Mesothelial cell of epicardium (in vitro differentiated cells): Measurements from ENCODE around the gene NPTXR. TPM values are rescaled to one million over a fixed set of nuclear protein-coding genes. Genes with fewer than 3 reads are reported as not detected.

Experiments used
- DNase-seq, 2 experiments: peaks; one replicate each; pipeline ENCODE4 v3.0.0; 2021; ENCODE audit warnings: low spot score in 2 of 2; ENCODE audit not compliant: unreplicated experiment in 2 of 2
- H3K27ac Mint-ChIP-seq: 2 replicates; pipeline ENCODE4 v1.8.0; 2021; ENCODE audit warnings: mixed read lengths
- H3K27me3 Mint-ChIP-seq: 2 replicates; pipeline ENCODE4 v1.8.0; 2021; ENCODE audit warnings: low read depth, mixed read lengths
- H3K36me3 Mint-ChIP-seq: 2 replicates; pipeline ENCODE4 v1.8.0; 2021; ENCODE audit warnings: mixed read lengths
- H3K4me1 Mint-ChIP-seq: 2 replicates; pipeline ENCODE4 v1.8.0; 2021; ENCODE audit warnings: mixed read lengths
- H3K4me3 Mint-ChIP-seq: 2 replicates; pipeline ENCODE4 v1.8.0; 2021; ENCODE audit warnings: mild to moderate bottlenecking, moderate library complexity, mixed read lengths
- H3K9me3 Mint-ChIP-seq: 2 replicates; pipeline ENCODE4 v1.8.0; 2021; ENCODE audit warnings: mixed read lengths
- CTCF ChIP-seq: fragments of 200-600 bp; sonication (generic); IDR thresholded peaks from one replicate; pipeline ENCODE4 v1.5.0; 2021; ENCODE audit warnings: antibody characterized with exemption; ENCODE audit not compliant: unreplicated experiment
- total RNA-seq: library from RNA; stranded (reverse); gene quantifications from 3 replicates; pipeline ENCODE4 v1.2.1, GENCODE V29; 2021

NPTXR gene
- total RNA-seq, 1 donor from 2014 or later = 10.1 TPM

- peaks cover 28% of the 10 kb centered on the region for H3K4me1 Mint-ChIP-seq
- H3K36me3 Mint-ChIP-seq = no peaks in the 10 kb centered on the region
- no peak for TF ChIP-seq CTCF
- peaks cover 23% of the 10 kb centered on the region for H3K27me3 Mint-ChIP-seq
- no peak for DNase-seq
- H3K27ac Mint-ChIP-seq = no peak overlapping the region
- no peak overlapping the region for H3K4me3 Mint-ChIP-seq
- no peaks in the 10 kb centered on the region for H3K9me3 Mint-ChIP-seq
These were observed 30.8 kb upstream of the NPTXR start for GRCh38 chr22:38874529-38875222.

- Mint-ChIP-seq H3K27ac (peak overlapping the region; percentile 95), H3K36me3 (no peaks in the 10 kb centered on the region), H3K4me1 (peaks cover 31% of the 10 kb centered on the region), H3K9me3 (no peaks in the 10 kb centered on the region), H3K27me3 (peaks cover 20% of the 10 kb centered on the region), H3K4me3 (peak overlapping the region; percentile 93)
- no peak for DNase-seq
- TF ChIP-seq CTCF = no peak
These were observed 29.9 kb upstream of the NPTXR start for GRCh38 chr22:38873469-38874411.

GRCh38 chr22:38872831-38873248 lies 29.0 kb upstream of the NPTXR start:
- H3K4me1 Mint-ChIP-seq = peaks cover 33% of the 10 kb centered on the region
- peak overlapping the region; percentile 95 for H3K27ac Mint-ChIP-seq
- H3K9me3 Mint-ChIP-seq = no peaks in the 10 kb centered on the region
- H3K36me3 Mint-ChIP-seq = no peaks in the 10 kb centered on the region
- peak; percentile 42 to 77 for DNase-seq
- peak overlapping the region; percentile 93 for H3K4me3 Mint-ChIP-seq
- peaks cover 15% of the 10 kb centered on the region for H3K27me3 Mint-ChIP-seq
- TF ChIP-seq CTCF = no peak

GRCh38 chr22:38872172-38872830 lies 28.5 kb upstream of the NPTXR start, which contains the start of gene CBX6:
CBX6 (minus strand) TSS chr22:38872216; CDS start chr22:38872190, 26 bp downstream.
- Mint-ChIP-seq H3K9me3 (no peaks in the 10 kb centered on the region), H3K4me1 (peaks cover 33% of the 10 kb centered on the region), H3K4me3 (peak within 1 kb of the TSS; percentile 93), H3K27me3 (peaks cover 15% of the 10 kb centered on the region), H3K27ac (peak within 1 kb of the TSS; percentile 95), H3K36me3 (no peaks in the 10 kb centered on the region)
- DNase-seq = peak; percentile 97 to 99
- TF ChIP-seq CTCF = no peak

GRCh38 chr22:38871360-38872171 lies 27.7 kb upstream of the NPTXR start:
- Mint-ChIP-seq H3K36me3 (no peaks in the 10 kb centered on the region), H3K9me3 (no peaks in the 10 kb centered on the region), H3K4me3 (peak overlapping the region; percentile 87), H3K27ac (peak overlapping the region; percentile 85), H3K27me3 (peaks cover 13% of the 10 kb centered on the region), H3K4me1 (peaks cover 33% of the 10 kb centered on the region)
- peak in 1 of 2 experiments; percentile 60 for DNase-seq
- TF ChIP-seq CTCF = no peak
